ENCODE data around the gene PLEKHA6.

The PLEKHA6 gene, protein sequence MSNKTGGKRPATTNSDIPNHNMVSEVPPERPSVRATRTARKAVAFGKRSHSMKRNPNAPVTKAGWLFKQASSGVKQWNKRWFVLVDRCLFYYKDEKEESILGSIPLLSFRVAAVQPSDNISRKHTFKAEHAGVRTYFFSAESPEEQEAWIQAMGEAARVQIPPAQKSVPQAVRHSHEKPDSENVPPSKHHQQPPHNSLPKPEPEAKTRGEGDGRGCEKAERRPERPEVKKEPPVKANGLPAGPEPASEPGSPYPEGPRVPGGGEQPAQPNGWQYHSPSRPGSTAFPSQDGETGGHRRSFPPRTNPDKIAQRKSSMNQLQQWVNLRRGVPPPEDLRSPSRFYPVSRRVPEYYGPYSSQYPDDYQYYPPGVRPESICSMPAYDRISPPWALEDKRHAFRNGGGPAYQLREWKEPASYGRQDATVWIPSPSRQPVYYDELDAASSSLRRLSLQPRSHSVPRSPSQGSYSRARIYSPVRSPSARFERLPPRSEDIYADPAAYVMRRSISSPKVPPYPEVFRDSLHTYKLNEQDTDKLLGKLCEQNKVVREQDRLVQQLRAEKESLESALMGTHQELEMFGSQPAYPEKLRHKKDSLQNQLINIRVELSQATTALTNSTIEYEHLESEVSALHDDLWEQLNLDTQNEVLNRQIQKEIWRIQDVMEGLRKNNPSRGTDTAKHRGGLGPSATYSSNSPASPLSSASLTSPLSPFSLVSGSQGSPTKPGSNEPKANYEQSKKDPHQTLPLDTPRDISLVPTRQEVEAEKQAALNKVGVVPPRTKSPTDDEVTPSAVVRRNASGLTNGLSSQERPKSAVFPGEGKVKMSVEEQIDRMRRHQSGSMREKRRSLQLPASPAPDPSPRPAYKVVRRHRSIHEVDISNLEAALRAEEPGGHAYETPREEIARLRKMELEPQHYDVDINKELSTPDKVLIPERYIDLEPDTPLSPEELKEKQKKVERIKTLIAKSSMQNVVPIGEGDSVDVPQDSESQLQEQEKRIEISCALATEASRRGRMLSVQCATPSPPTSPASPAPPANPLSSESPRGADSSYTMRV

DNA sequence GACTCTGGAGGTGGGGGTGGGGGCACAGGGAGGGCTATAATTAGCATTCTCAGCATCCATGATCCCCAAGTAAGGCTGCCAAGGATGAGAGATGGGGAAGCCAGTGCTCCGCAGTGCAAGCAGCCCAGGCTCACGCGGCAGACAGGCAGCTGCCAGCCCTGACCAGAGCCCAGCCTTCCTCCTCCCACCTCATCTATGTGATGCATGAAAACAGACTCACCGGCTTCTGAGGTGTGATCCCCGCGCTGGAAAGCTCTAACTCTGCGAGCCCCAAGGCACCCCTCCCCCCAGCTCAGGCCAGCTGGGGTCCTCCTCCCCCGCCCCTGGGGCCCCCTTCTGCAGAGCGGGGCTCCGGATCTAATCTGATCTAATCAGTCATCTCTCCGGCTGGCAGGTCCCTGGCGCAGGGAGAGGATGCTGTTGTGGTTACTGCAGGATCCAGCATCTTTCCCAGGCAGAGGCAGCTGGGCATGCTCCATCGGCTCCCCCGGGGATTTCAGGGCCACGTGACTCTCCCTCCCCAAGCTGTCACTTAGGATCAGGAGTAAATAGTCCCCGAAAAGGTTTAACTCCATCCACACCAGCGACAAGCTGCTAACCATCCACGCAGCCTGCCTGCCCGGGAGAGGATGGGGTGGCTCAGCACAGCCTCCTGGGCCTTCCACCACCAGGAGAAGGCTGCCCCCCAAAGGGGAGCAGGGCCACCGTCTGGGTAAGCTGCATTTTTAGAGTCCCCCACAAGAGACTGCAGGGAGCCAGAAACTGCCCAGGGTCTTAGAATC is at the start of gene PLEKHA6:
Gene PLEKHA6, minus strand, starts transcription at position 456 of the 782 bp plus-strand sequence. CDS start 86,202 bp downstream, outside the sequence.
- DNase-seq (ENCODE audit: low read depth): no peak

DNA sequence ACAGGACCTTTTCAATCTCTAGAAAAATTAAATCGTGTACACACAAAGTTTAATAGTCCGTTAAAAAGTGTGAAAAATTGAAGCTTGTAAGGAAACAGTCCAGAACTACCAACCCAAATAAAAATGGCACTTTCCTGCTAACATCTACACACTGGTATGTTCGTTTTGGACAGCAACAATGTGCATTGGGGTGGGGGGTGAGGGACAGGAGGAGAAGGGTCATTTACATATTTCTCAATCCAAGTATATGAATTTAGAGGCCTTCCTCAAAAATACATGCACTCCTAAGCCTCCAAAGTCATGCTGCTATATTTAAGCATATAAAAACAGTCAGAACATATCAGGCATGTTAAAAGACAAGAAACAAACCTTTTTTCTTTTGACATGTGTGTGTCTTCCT is 49.4 kb upstream of the PLEKHA6 start:
- no peak for DNase-seq (ENCODE audit: low read depth)

GRCh38 chr1:204408602-204409001 is 48.9 kb upstream of the PLEKHA6 start:
- DNase-seq (ENCODE audit: low read depth): no peak

DNA sequence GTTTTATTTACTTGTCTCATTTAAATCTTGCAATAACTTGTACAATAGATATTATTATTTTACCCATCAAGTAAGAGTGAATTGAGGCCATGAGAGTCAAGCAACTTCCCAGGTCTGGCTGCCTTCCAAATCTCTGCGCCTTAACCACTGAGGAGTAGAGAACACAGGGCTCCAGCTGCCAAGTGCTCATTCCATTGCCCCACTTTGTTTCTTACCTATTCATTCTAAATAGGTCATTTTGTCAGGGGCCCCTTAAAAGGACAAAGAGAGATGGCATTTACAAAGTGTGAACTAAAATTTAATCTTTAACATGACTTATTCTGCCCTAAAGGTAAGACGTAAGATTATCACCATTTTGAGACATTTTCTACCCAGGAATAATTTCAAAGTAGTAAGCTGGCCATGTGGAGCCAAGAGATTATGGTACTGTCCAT is 48.4 kb upstream of the PLEKHA6 start:
- DNase-seq (ENCODE audit: low read depth): no peak

DNA sequence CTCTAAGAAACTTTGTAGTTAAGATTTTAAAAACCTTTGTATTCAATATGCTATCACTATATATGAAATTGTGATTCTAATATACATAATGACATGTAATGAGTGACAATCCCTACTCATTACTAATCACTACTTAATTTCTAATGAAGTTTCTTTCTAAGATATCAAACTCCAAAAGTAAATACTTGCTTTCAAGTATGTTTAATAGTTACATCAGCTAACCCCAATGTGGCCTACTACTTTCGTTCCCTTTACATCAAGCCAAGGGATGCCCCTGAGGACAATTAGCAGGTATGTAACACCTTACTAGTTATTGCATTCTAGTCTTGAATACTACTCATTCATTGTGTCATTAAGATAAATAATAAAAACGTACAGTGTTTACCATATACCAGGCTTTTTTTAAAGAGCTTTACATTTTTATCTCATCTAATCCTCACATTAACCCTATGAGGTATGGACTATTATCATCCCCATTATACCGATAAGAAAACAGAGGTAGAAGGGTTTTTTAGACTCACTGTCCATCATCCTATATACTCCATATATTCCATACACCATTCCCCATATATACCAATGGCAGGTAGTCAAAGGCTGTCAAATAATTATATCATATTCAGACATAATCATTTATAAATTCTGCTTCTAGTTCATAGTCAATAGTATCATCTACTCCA is 47.7 kb upstream of the PLEKHA6 start:
- no peak for DNase-seq (ENCODE audit: low read depth)

- no peak for DNase-seq (ENCODE audit: low read depth)
These were observed 46.9 kb upstream of the PLEKHA6 start for GRCh38 chr1:204406621-204407020.

- DNase-seq (ENCODE audit: low read depth): no peak
These were observed 46.3 kb upstream of the PLEKHA6 start for GRCh38 chr1:204405988-204406387.

DNA sequence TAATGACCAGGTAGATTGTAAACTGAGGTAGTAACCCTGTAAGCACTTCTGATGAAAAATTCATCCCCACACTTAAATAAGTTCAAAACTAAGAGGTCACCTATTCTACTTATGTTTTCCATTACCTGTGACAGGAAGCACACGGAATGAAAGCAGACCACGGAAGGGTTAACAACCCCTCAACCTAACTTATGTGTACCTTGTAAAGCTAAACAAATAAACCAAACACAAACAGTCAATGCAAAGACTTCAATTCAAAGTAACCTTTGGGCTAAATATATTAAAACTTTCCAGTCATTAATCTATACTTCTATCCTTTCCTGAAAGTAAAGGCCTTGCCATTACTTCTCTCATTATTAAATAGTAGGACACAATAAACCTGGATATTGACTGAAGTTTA is 44.9 kb upstream of the PLEKHA6 start:
- DNase-seq (ENCODE audit: low read depth): no peak

DNA sequence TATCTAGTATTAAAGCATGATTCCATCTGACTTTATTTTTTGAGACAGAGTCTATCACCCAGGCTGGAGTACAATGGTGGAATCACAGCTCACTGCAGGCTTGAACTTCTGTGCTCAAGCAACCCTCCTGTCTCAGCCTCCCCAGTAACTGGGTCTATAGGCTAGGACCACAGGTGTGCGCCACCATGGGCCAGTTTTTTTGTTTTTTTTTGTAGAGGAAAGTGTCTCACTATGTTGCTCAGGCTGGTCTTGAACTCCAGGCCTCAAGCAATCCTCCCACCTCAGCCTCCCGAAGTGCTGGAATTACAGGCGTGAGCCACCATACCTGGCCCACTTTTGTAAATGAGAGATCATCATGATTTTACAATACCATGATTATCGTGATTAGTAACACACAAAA is 42.7 kb upstream of the PLEKHA6 start:
- DNase-seq (ENCODE audit: low read depth): no peak

DNA sequence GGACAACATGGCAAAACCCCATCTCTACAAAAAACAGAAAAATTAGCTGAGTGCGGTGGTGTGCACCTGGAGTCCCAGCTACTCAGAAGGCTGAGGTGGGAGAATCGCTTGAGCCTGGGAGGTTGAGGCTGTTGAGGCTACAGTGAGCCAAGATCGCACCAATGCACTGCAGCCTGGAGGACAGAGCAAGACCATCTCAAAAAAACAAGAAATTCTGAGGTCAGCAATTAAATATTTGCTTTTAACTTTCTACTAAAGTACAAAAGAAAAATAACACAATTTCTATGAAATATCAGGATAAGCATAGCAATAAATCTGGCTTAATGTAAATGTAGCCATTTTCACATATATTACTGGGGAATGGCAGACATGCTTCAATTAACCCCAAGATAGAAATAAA is 42.0 kb upstream of the PLEKHA6 start:
- no peak for DNase-seq (ENCODE audit: low read depth)

GRCh38 chr1:204400882-204401510 is 41.3 kb upstream of the PLEKHA6 start:
- no peak for DNase-seq (ENCODE audit: low read depth)

DNA sequence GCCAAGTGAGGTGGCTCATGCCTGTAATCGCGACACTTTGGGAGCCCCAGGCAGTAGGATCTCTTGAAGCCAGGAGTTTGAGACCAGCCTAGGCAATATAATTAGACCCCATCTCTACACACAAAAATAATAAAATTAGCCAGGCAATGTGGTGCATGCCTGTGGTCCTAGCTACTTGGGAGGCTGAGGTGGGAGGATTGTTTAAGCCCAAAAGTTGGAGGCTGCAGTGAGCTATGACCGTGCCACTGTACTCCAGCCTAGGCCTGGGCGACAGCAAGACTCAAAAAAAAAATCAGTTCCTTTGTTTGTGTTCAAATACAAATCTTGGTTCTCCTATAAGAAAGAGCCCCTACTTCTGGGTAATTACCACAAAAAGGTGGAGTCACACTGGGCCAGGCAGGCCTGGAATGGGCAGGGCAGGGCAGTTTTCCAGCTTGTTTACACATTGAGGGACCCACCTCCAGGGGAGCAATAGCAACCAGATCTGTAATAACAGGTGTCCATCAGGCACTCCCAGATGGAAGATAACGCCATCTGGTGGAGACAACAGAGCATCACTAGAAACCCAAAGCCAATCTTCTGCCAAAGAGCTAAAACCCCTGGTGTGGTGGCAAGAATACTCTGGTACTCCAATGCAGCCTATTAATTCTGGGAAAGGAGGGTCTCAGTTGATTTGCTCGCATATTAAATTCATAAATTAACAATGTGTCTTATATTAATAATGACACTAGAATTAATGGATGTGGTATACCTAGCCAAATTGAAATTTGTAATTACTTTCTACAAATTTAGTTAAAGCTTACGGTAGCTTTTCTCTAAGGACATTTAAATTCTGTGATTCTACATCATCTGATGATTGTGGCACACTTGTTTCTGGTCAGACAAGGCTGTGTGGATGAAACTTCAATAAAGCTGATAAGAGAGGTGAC is 38.7 kb upstream of the PLEKHA6 start:
- no peak for DNase-seq (ENCODE audit: low read depth)

- DNase-seq (ENCODE audit: low read depth): no peak
These were observed 36.4 kb upstream of the PLEKHA6 start for GRCh38 chr1:204396015-204396583.

DNA sequence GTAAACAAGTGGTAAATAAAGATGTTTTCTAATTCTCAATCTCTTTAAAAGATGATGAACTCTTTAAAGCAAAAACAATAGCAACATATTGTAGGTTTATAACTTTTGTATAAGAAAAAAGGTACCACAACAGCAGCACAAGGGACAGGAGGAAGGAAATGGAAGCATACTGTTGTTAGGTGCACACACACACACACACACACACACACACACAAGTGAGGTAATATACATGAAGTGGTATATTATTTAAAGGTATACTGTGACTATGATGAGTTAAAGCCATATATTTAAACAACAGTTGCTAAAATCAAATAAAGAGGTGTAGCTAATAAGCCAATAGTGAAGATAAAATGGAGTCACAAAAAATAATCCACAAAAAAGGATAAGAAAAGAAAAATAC is 31.9 kb upstream of the PLEKHA6 start:
- DNase-seq (ENCODE audit: low read depth): no peak

DNA sequence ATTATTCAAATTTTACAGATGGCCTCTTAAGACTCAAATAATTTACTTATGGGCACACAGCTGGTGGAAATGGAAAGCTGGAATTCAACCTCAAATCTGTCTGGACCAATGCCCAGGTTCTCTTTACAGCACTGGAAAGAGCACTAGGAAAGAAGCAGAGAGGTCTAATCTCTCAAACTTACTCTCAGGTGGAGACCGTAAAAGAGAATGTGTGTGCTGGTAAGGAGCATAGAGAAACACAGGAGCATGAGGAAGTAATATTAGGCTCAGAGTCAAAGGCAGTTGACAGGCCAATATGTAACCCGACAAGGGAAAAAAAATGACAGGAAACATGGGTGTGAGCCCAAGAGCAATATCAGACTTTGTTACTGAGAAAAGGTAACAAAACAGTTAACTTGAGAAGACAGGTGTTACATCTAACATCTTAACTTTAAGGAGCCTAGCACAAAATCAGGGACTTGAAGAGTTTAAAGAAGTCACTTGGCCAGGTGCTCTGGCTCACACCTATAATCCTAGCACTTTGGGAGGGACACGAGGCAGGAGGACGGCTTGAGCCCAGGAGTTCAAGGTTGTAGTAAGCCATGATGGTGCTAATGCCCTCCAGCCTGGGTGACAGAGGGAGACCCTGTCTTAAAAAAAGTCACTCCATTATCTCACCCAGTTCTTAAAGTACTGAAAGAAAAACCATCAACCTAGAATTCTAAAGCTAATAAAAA is 31.2 kb upstream of the PLEKHA6 start:
- no peak for DNase-seq (ENCODE audit: low read depth)

DNA sequence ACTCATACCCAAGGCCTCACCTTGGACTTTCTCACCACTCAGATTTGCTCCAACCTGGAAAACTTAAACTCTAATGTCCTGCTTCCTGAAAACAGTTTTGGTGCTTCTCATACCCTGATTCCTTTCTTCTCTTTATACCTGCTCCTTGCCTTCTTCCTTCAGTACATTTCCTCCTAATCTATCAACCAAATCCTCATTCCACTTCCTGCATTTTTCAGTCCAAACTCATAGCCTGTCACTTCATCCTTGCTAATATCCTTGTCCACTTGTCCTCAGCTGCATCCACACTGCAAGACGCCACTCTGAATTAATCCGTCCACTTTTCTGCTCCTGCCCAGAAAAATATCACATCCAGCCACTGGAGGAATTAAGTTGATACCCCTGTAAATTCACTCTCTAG is 26.0 kb upstream of the PLEKHA6 start:
- no peak for DNase-seq (ENCODE audit: low read depth)

- no peak for DNase-seq (ENCODE audit: low read depth)
These were observed 25.1 kb upstream of the PLEKHA6 start for GRCh38 chr1:204384636-204385352.

All from activated T-helper 1 cell treated with Interleukin-2 at 50 U/mL for 16 hours (primary cell).